SK-N-SH treated with all-trans-retinoic acid at 6 μM for 48 hours (cell line): ENCODE data around the gene ALDH1A2.

Experiments used
- ATAC-seq: fragments of 200-7000 bp; cut with Tn5 transposase; 3 replicates; pipeline ENCODE4 v1.9.1; 2020; ENCODE audit warnings: mild to moderate bottlenecking, moderate library complexity
- ARNTL ChIP-seq: fragments of 450-650 bp; formaldehyde crosslinking; IDR thresholded peaks from 2 replicates; pipeline ENCODE4 v1.5.0; 2020; ENCODE audit warnings: low read depth, mild to moderate bottlenecking, moderate library complexity, borderline replicate concordance
- BACH2 ChIP-seq: fragments of 250-450 bp; sonication (Bioruptor Pico); IDR thresholded peaks from 2 replicates; pipeline ENCODE4 v1.9.0; 2021; ENCODE audit warnings: mild to moderate bottlenecking, borderline replicate concordance
- CREB5 ChIP-seq: fragments of 250-450 bp; sonication (Bioruptor Pico); IDR thresholded peaks from 2 replicates; pipeline ENCODE4 v1.5.1; 2020; ENCODE audit warnings: low read depth, mild to moderate bottlenecking, moderate library complexity
- CSDC2 ChIP-seq: fragments of 250-450 bp; sonication (Bioruptor Pico); IDR thresholded peaks from 2 replicates; pipeline ENCODE4 v1.5.0; 2020; ENCODE audit warnings: mild to moderate bottlenecking, moderate library complexity
- CSRNP3 ChIP-seq: fragments of 250-450 bp; sonication (Bioruptor Pico); IDR thresholded peaks from 2 replicates; pipeline ENCODE4 v1.5.1; 2021; ENCODE audit warnings: mild to moderate bottlenecking, moderate library complexity
- ESRRG ChIP-seq: fragments of 250-450 bp; sonication (Bioruptor Pico); IDR thresholded peaks from 2 replicates; pipeline ENCODE4 v1.6.1; 2021; ENCODE audit warnings: mild to moderate bottlenecking
- GLIS3 ChIP-seq: fragments of 250-450 bp; sonication (Bioruptor Pico); IDR thresholded peaks from 2 replicates; pipeline ENCODE4 v1.5.0; 2020; ENCODE audit warnings: mild to moderate bottlenecking, moderate library complexity
- ISL1 ChIP-seq: fragments of 250-450 bp; sonication (Bioruptor Pico); IDR thresholded peaks from 2 replicates; pipeline ENCODE4 v2.1.2; 2022; ENCODE audit warnings: mild to moderate bottlenecking, moderate library complexity
- OSR1 ChIP-seq: fragments of 250-450 bp; sonication (Bioruptor Pico); IDR thresholded peaks from 2 replicates; pipeline ENCODE4 v1.8.0; 2022; ENCODE audit warnings: moderate library complexity, mild to moderate bottlenecking, inconsistent platforms
- PATZ1 ChIP-seq: fragments of 250-450 bp; sonication (Bioruptor Pico); IDR thresholded peaks from 2 replicates; pipeline ENCODE4 v1.8.0; 2020; ENCODE audit warnings: mild to moderate bottlenecking, moderate library complexity, borderline replicate concordance
- POU6F1 ChIP-seq: fragments of 250-450 bp; sonication (Bioruptor Pico); IDR thresholded peaks from 2 replicates; pipeline ENCODE4 v1.8.0; 2021; ENCODE audit warnings: low read depth, mild to moderate bottlenecking, moderate library complexity, borderline replicate concordance
- PPARA ChIP-seq: fragments of 250-450 bp; sonication (Bioruptor Pico); IDR thresholded peaks from 2 replicates; pipeline ENCODE4 v1.5.0; 2020; ENCODE audit warnings: mild to moderate bottlenecking, borderline replicate concordance
- RARB ChIP-seq: fragments of 250-450 bp; sonication (Bioruptor Pico); IDR thresholded peaks from 2 replicates; pipeline ENCODE4 v1.8.0; 2021; ENCODE audit warnings: mild to moderate bottlenecking, moderate library complexity
- SNAI2 ChIP-seq: fragments of 250-450 bp; sonication (Bioruptor Pico); IDR thresholded peaks from 2 replicates; pipeline ENCODE4 v1.5.0; 2020; ENCODE audit warnings: mild to moderate bottlenecking, moderate library complexity
- TCF4 ChIP-seq: fragments of 250-450 bp; sonication (Bioruptor Pico); IDR thresholded peaks from 2 replicates; pipeline ENCODE4 v1.8.0; 2021; ENCODE audit warnings: mild to moderate bottlenecking, moderate library complexity, borderline replicate concordance
- TOX ChIP-seq: fragments of 250-450 bp; sonication (Bioruptor Pico); IDR thresholded peaks from 2 replicates; pipeline ENCODE4 v1.8.0; 2021; ENCODE audit warnings: mild to moderate bottlenecking, moderate library complexity, borderline replicate concordance
- ZC3H10 ChIP-seq: fragments of 250-450 bp; sonication (Bioruptor Pico); IDR thresholded peaks from 2 replicates; pipeline ENCODE4 v1.5.1; 2021; ENCODE audit warnings: mild to moderate bottlenecking, moderate library complexity
- ZFP3 ChIP-seq: fragments of 250-450 bp; sonication (Bioruptor Pico); IDR thresholded peaks from 2 replicates; pipeline ENCODE4 v1.5.0; 2020; ENCODE audit warnings: mild to moderate bottlenecking, moderate library complexity
- ZFP30 ChIP-seq: fragments of 450-650 bp; formaldehyde crosslinking; IDR thresholded peaks from 2 replicates; pipeline ENCODE4 v1.5.0; 2022; ENCODE audit warnings: mild to moderate bottlenecking, moderate library complexity
- ZNF565 ChIP-seq: fragments of 450-650 bp; formaldehyde crosslinking; conservative IDR thresholded peaks from 2 replicates; pipeline ENCODE4 v1.5.0; 2020; ENCODE audit warnings: low read depth, mild to moderate bottlenecking, moderate library complexity
- ZNF70 ChIP-seq: fragments of 450-650 bp; formaldehyde crosslinking; IDR thresholded peaks from 2 replicates; pipeline ENCODE4 v1.5.0; 2020; ENCODE audit warnings: mild to moderate bottlenecking, moderate library complexity
- ZNF8 ChIP-seq: fragments of 450-650 bp; formaldehyde crosslinking; IDR thresholded peaks from 2 replicates; pipeline ENCODE4 v1.5.0; 2020; ENCODE audit warnings: mild to moderate bottlenecking, moderate library complexity

Gene ALDH1A2

GRCh38 chr15:57909388-57909787, 156.1 kb downstream of the ALDH1A2 start:
- no peak for ATAC-seq
- no peak for TF ChIP-seq PPARA (CRISPR knock-in tag)
- no peak for TF ChIP-seq BACH2 (CRISPR knock-in tag)
- TF ChIP-seq ARNTL (CRISPR knock-in tag): no peak
- no peak for TF ChIP-seq CSRNP3
- no peak for TF ChIP-seq OSR1
- no peak for TF ChIP-seq ZC3H10 (CRISPR knock-in tag)
- TF ChIP-seq ISL1: no peak
- TF ChIP-seq POU6F1 (CRISPR knock-in tag): no peak
- TF ChIP-seq ZFP3 (CRISPR knock-in tag): no peak
- TF ChIP-seq CSDC2: no peak
- TF ChIP-seq ZNF70 (CRISPR knock-in tag): no peak
- TF ChIP-seq GLIS3 (CRISPR knock-in tag): no peak
- no peak for TF ChIP-seq ESRRG (CRISPR knock-in tag)
- TF ChIP-seq CREB5 (CRISPR knock-in tag): no peak
- TF ChIP-seq ZFP30 (CRISPR knock-in tag): no peak
- TF ChIP-seq SNAI2 (CRISPR knock-in tag): no peak
- no peak for TF ChIP-seq TCF4 (CRISPR knock-in tag)
- no peak for TF ChIP-seq RARB (CRISPR knock-in tag)
- no peak for TF ChIP-seq ZNF565 (CRISPR knock-in tag)

GRCh38 chr15:57903626-57904025, 161.9 kb downstream of the ALDH1A2 start:
- no peak for ATAC-seq
- no peak for TF ChIP-seq GLIS3 (CRISPR knock-in tag)
- TF ChIP-seq OSR1: no peak
- TF ChIP-seq ZNF70 (CRISPR knock-in tag): no peak
- TF ChIP-seq CREB5 (CRISPR knock-in tag): no peak
- no peak for TF ChIP-seq SNAI2 (CRISPR knock-in tag)
- no peak for TF ChIP-seq PATZ1 (CRISPR knock-in tag)
- TF ChIP-seq TOX (CRISPR knock-in tag): no peak
- TF ChIP-seq ZNF8: no peak
- no peak for TF ChIP-seq PPARA (CRISPR knock-in tag)
- TF ChIP-seq TCF4 (CRISPR knock-in tag): no peak
- TF ChIP-seq ESRRG (CRISPR knock-in tag): no peak
- no peak for TF ChIP-seq BACH2 (CRISPR knock-in tag)
- TF ChIP-seq ZC3H10 (CRISPR knock-in tag): no peak
- no peak for TF ChIP-seq ZFP30 (CRISPR knock-in tag)
- no peak for TF ChIP-seq ARNTL (CRISPR knock-in tag)
- TF ChIP-seq ZFP3 (CRISPR knock-in tag): no peak
- TF ChIP-seq POU6F1 (CRISPR knock-in tag): no peak
- TF ChIP-seq ISL1: no peak
